SW 1271 (cell line): ENCODE results near the gene CD151.
A peak's percentile ranks its signal among the peaks of the same experiment; 100 is the strongest.

Experiments used
- DNase-seq, 2 experiments: peaks; one replicate each; lab custom pipeline; 2025; lab: John Stamatoyannopoulos, UW

Gene CD151

DNA sequence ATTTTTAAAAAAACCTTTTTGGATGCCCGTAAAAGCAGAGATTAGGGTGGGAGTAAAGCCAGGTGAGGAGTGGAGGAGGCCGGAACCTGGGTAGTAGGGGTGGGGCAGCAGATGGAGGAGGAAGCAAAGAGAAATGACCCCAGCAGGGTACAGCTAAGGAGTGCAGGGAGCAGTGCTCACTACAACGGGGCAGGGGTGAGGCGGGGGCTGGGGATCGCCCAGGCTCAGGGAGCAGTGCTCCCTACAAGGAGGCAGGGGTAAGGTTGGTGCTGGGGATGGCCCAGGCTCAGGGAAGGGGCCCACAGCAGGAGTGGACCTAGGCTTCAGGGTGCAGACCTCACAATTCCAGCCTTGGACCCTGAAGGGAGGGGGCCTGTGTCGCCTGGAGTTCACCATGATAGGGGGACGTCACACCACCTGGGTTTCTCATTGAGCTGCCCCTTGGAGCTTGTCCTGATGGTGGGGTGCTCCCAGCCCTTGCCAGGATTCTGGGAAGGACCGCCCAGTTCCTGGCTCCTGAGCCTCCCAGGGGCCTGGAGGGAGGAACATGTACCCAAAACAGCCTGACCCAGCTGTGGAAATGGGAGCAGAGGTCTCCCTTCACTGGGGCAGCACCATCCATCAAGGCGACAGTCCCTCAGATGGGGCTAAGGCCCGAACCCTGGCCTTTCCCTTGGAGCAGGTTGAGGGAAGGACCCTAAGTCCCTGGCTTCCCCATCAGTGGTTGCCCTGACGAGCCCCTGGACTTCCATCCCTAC is 16.9 kb upstream of the CD151 start:
- no peak for DNase-seq

DNA sequence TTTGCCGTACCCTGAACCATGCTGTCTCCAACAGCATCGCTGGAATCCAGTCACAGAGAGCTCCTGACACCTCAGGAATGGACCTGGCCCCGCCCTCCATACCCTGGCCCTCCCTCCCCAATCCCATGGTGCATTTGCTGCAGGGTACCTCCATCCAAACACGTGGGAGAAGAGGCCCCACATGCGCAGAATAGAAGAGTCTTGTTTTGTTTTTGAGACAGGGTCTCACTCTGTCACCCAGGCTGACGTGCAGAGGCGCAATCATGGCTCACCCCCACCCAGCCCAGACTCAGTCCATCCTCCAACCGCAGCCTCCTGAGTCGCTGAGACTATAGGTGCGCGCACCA is 16.3 kb upstream of the CD151 start:
- no peak for DNase-seq

DNA sequence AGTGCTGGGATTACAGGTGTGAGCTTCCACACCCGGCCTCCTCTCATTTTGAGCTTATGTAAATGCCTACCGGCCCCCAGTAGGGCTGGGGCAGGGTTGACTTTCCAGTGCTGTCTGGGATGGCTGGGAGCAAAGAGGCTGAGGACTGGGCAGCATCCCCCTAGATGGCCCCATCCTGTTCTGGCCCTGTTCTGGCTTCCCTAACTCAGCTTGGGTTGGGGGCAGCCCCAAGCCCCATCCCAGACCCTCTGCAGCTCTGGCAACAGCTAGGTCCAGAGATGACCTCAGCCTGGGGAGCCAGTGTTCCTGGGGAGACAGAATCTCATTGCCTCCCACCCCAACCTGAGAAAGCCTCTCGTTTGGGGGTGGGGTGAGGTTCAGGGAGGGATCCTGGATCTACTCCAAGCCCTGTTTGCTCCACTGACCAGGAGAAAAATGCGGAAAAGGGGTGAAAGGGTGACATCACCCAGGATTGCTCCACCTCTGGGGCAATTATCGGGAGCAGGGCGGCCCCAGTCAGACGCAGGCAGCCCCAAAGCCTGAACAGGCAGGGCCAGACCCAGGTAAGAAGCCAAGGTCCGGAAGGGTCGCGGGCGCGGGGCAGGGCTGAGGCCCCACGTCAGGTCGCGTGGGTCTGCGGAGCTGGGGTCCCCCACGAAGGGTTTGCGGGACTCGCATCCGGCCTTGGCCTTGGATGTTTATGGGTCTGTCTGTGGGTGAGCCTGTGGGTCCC is 14.2 kb upstream of the CD151 start, which contains the start of gene PNPLA2:
Gene PNPLA2, plus strand, starts transcription at position 519 of the 733 bp plus-strand sequence. CDS start 805 bp downstream, outside the sequence.
- no peak for DNase-seq

GRCh38 chr11:819129-819931 is 13.4 kb upstream of the CD151 start:
- DNase-seq = peak in 1 of 2 experiments; percentile 82

GRCh38 chr11:819943-820649 is 12.7 kb upstream of the CD151 start:
- peak; percentile 86 to 89 for DNase-seq

GRCh38 chr11:820655-821511 is 11.9 kb upstream of the CD151 start:
- DNase-seq = peak in 1 of 2 experiments; percentile 81

DNA sequence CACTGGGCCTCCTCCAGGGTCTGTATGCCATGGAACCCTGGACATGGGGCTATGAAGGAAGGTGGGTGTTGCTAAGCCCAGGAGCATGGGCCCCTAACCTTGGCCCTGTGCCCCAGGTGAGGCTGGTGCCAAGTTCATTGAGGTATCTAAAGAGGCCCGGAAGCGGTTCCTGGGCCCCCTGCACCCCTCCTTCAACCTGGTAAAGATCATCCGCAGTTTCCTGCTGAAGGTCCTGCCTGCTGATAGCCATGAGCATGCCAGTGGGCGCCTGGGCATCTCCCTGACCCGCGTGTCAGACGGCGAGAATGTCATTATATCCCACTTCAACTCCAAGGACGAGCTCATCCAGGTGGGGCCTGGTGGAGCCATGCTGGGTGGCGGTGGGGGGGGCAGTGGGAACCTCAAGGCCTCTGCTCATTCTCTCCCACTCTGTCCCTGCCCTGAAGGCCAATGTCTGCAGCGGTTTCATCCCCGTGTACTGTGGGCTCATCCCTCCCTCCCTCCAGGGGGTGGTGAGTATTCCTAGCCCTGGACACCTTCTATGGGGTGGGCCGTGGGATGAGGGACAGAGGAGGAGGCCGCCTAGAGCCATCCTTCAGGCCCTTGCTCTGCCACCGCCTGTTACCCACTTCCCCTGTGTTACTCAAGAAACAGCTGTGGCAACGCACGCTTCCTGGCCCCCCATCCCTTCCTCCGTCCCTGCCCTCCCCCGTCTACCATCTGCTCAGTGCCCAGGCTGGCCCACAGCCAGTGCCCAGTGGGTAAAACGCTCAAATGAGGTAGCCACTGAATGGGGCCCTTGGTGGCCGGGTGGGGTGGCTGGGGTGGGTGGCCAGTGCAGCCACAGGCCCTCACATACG is 11.0 kb upstream of the CD151 start:
- no peak for DNase-seq

GRCh38 chr11:823441-824291 is 9.1 kb upstream of the CD151 start:
- no peak for DNase-seq

DNA sequence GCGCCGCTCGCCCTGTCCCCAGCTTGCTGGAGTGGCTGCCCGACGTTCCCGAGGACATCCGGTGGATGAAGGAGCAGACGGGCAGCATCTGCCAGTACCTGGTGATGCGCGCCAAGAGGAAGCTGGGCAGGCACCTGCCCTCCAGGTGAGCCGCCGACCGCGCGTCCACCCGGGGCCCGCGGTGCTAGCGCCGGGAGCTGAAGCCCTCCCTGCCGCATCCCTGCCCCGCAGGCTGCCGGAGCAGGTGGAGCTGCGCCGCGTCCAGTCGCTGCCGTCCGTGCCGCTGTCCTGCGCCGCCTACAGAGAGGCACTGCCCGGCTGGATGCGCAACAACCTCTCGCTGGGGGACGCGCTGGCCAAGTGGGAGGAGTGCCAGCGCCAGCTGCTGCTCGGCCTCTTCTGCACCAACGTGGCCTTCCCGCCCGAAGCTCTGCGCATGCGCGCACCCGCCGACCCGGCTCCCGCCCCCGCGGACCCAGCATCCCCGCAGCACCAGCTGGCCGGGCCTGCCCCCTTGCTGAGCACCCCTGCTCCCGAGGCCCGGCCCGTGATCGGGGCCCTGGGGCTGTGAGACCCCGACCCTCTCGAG is 8.4 kb upstream of the CD151 start:
- DNase-seq = no peak

GRCh38 chr11:824942-825341 is 7.8 kb upstream of the CD151 start:
- no peak for DNase-seq

GRCh38 chr11:825366-826226 is 7.2 kb upstream of the CD151 start:
- DNase-seq = no peak

DNA sequence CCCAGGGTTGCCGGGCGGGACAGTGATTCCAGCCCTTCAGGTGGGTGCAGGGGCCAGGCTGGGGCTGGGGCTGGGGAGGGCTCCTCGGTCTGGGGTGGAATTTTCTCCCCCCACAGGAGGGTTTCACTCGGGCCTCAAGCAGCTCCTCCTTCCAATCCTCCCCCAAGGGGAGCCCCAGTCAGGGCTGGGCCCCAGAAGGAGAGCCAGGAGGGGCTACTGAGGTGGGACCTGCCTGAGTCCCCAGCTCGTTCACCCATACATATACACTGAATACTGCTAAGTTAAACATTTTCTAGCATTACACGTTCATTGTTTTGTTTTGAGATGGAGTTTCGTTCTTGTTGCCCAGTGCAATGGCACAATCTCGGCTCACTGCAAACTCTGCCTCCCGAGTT is 6.5 kb upstream of the CD151 start:
- no peak for DNase-seq

- no peak for DNase-seq
Measured at GRCh38 chr11:826836-827145, 6.0 kb upstream of the CD151 start.

DNA sequence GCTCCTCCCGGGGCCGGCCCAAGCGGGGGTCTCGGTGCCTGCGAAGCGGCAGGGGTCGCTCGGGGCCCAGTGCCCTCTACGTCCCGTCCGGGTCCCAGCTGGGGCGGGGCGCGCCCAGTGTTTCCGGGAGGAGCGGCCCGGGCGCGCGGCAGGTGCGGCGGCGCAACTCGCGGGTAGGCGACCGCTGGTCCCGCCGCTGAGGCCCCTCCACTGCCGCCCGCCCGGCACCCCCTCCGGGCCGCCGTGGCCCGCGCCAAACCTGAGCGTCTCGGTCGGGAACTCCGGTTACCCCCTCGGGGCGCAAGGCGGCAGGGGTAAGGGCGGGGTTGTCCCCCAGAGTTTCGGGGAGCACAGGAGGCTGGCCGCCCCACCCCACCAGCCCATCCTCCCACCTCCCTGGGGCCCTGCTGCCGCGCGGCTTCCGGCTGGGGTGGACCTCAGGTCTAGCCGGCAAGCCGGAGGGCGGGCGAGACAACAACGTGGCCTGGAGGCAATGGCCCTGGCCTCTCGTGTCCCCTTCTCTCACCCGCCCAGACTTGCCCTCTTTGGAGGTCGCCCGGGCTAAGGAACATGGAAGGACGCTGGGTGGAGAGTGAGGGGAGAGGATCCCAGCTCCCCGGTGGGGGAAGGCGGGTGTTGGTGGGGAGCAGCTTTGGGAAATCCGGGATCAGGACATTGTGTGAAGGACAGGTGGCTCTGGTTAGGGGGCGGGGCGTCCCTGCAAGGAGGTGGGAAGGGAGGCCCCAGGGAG is 5.4 kb upstream of the CD151 start:
- no peak for DNase-seq

DNA sequence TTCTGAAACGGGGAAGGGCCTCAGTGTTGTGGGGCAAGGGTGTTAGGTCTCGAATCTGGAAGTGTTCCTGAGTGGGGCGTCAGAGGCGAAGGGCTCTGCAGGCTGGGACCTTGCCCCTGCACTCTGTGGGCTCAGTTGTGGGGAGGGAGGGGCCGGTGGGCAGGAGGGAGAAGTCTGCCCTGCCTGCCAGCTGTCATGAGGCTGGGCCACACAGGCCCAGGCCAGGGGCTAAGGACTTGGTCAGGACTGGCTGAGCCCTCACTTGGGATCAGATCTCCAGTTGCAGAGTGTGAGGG is 4.9 kb upstream of the CD151 start, which contains the start of gene CRACR2B:
Gene CRACR2B, plus strand, starts transcription at position 23 of the 296 bp plus-strand sequence. CDS start 689 bp downstream, outside the sequence.
- DNase-seq = no peak

DNA sequence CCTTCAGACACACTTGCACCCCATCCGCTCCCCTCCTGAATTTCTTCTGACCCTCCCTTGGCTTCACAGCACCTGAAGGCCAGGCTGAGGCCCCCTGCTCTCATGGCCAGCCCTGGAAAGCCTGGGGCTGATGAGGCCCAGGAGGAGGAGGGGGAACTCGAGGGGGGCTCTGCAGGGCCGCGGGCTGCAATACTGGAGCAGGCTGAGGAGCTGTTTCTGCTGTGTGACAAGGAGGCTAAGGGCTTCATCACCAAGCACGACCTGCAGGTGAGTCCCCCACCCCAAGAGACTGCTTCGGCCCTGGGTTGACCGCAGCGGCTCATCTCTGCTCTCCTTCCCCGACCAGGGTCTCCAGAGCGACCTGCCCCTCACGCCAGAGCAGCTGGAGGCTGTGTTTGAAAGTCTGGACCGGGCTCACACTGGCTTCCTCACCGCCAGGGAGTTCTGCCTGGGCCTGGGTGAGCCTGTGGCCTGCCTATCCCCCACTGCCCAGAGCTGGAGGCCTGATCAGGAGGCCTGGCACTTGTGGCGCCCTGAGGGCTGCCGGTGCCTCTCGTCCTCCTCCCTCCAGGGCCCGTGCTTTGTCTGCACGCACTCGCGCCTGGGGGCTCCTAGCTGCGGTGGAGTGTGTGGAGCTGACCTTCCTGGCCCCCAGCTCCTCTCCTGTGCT is 4.1 kb upstream of the CD151 start:
- DNase-seq = no peak
